MG63 (cell line): ENCODE results near the gene SYNDIG1. TPM values are rescaled to one million over a fixed set of nuclear protein-coding genes. Genes with fewer than 3 reads are reported as not detected.

ENCODE experiments used
- DNase-seq: peaks from one replicate; pipeline ENCODE4 v3.0.0-alpha.2; 2020
- H3K27me3 ChIP-seq: fragments of 250-450 bp; sonication (Bioruptor Pico); 2 replicates; pipeline ENCODE4 v1.5.1; 2020; ENCODE audit warnings: mild to moderate bottlenecking, moderate library complexity
- H3K36me3 ChIP-seq: fragments of 250-450 bp; sonication (Bioruptor Pico); 2 replicates; pipeline ENCODE4 v1.5.1; 2020; ENCODE audit warnings: mild to moderate bottlenecking, moderate library complexity
- H3K4me3 ChIP-seq: fragments of 250-450 bp; sonication (Bioruptor Pico); 2 replicates; pipeline ENCODE4 v1.5.1; 2020; ENCODE audit warnings: mild to moderate bottlenecking, moderate library complexity
- H3K9me3 ChIP-seq: fragments of 250-450 bp; sonication (Bioruptor Pico); 2 replicates; pipeline ENCODE4 v1.5.1; 2020; ENCODE audit warnings: mild to moderate bottlenecking, moderate library complexity
- total RNA-seq: library from RNA; depleted of rRNA; stranded (reverse); fragments of >200 nt; shearing (Covaris generic); gene quantifications from 2 replicates; pipeline ENCODE4 v1.2.3, GENCODE V29; 2014; ENCODE audit warnings: low replicate concordance

The SYNDIG1 gene
- total RNA-seq, 1 experiment from 2014 or later: 0.33 TPM

DNA sequence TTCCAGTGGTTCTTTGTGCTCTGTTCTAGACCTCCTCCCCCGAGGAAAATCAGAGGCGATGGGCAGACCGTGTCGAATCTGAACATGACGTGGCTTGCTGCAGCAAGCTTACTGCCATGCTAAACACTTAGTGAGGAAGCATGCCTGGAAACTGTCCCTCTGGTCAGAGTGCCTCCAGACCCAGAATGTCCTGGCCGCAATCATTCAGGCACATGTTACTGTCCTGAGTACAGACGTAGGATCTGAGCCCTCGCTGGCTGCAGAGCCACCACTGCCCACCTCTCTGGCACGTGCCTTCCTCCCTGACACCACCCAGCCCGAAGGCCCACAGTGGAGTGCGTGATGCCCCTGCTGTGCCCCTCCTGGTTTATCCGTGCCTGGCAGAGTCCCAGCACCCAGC lies 163.6 kb downstream of the SYNDIG1 start:
- Histone ChIP-seq H3K27me3 (no peaks in the 10 kb centered on the region), H3K9me3 (no peaks in the 10 kb centered on the region), H3K4me3 (no peak overlapping the region), H3K36me3 (no peaks in the 10 kb centered on the region)
- no peak for DNase-seq

DNA sequence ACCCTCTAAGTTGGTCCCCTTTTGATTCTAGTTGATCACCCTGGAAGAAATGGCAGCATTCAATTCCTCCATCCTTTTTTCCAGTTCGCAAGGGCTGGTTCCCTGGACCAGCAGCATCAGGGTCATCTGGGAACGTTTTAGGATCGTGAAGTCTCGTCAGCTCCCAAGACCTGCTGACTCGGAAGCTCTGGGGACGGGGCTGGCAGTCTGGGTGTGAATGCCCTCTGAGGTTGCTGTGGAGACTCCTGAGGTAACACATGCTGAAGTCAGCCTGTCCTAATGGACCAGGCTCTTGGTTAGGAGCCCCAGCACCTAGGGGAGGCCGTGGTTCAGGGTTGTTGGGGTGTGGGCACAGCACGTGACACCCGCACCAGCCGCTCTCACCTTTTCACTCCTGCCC lies 164.1 kb downstream of the SYNDIG1 start:
- Histone ChIP-seq H3K4me3 (no peak overlapping the region), H3K9me3 (no peaks in the 10 kb centered on the region), H3K27me3 (no peaks in the 10 kb centered on the region), H3K36me3 (no peaks in the 10 kb centered on the region)
- DNase-seq: no peak

DNA sequence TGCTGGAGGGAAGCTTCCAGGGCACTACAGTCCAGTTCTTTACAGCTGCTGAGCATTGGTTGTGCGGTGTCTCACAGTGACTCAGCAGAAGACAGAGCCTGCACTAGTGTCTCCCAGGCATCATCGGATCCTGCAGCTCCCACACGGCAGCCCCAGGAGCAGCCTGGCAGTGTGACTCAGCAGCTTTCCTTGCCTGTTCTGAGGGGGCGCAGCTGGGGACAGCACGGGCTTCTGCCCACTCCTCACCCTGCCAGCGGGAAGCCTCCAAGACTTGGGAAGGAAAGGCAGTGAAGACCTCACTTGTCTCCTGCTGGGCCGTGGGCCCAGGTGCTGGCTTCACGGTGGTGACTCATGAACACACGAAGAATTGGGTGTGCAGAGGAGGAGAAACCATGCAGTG lies 165.4 kb downstream of the SYNDIG1 start:
- H3K36me3 ChIP-seq: no peaks in the 10 kb centered on the region
- peak; percentile 84 for DNase-seq
- no peaks in the 10 kb centered on the region for H3K27me3 ChIP-seq
- H3K4me3 ChIP-seq: no peak overlapping the region
- H3K9me3 ChIP-seq: no peaks in the 10 kb centered on the region

DNA sequence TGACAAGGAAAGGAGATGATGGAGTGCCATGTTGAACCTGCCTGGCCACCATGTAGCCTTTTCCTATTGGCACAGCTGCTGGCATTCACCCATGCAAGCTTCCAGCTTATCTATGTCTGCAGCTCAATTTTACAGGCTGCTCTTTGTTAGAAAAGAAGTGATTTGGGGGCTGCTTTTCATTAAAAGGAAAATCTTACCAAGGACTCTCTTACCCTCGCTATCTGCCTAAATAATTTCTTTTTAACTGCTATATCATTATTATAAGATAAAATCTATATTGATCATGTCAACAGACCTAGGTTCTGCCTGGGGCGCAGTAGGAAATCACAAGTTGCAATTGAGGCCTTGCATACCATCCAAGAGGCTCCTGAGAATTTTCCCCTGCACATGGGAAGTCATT lies 167.2 kb downstream of the SYNDIG1 start:
- no peaks in the 10 kb centered on the region for H3K9me3 ChIP-seq

DNA sequence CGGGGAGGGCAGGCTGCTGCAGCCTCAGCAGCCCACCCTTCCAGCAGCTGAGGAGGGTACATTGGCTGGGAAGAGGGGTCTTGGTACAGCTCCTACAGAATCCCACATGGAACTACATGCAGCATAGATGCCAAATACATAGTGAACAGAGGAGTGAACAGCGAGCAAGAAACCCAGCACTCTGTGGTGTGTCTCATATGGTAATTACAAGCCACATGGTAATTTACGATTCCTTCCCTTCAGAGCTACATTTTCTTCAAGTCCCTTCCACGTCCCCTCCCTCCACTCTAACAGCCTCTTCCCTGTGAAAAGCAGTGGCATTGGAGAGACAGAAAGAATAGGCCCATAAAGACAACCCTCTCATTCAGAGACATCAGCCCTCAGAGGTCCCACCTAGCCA lies 167.7 kb downstream of the SYNDIG1 start:
- no peak for DNase-seq
- Histone ChIP-seq H3K36me3 (no peaks in the 10 kb centered on the region), H3K27me3 (no peaks in the 10 kb centered on the region), H3K9me3 (no peaks in the 10 kb centered on the region), H3K4me3 (no peak overlapping the region)

More for the DNA sequence above, 167.2 kb downstream of the SYNDIG1 start:
- Histone ChIP-seq H3K4me3 (no peak overlapping the region), H3K36me3 (no peaks in the 10 kb centered on the region), H3K27me3 (no peaks in the 10 kb centered on the region)
- DNase-seq: no peak

DNA sequence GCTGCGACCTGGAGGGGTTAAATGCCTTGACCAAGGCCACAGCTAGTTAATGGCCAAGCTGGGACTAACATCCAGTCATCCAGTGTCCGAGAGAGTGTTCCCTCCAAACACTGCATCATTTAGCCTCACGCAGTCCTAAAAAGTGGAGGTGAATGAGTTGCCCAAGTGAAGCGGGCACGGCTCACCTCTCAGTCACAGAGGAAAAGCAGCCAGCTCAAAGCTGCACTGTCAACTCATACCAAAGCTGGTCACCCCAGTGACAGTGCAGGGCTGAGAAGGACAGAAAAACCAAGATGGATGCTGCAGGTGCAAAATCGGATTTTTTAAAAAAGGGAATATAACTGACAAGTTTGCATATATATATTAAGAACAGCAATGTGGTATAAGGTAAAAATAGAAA lies 168.5 kb downstream of the SYNDIG1 start:
- Histone ChIP-seq H3K36me3 (no peaks in the 10 kb centered on the region), H3K4me3 (no peak overlapping the region), H3K9me3 (no peaks in the 10 kb centered on the region), H3K27me3 (no peaks in the 10 kb centered on the region)
- DNase-seq: no peak

DNA sequence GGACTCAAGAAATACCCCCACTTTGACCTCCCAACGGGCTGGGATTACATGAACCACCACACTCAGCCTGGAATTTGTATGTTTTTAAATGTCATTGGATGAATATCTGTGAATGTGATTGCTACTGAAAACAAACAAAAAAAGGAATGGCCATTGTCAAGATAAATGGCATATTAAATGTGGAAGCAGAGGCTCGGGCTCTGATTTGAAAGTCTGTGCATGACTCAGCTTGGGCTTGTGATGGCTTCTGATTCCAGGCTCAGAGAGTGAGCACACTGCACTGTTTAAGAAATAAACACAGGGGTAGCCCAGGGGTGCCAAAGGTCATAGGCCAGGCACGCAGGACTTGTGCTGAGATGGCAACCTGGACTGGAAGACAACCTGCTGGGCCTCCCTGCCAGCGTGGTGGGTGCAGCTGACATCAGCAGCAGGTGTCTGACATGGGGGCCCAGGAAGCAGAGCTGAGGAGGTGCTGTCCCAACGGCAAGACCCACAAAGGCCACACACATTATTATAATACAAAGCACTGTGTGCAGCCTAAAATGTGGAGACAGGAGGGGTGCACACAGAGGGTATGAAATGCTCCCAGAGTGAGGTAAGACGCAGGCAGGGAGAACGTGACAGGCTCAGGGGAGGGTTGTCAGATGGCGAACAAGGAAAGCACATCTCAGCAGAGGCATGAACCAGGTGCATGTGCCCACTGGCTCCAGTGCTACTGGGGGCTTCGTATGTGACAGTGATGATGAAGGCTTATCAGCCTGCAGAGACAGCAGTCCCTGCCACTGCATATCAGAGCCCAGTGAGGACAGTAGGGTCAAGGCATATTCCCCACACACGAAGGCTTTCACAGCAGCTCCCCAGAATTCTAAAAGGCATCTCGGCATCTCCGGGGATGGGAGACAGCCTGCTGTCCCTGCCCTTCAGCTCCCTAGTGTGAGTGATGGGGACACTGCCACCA lies 169.4 kb downstream of the SYNDIG1 start:
- Histone ChIP-seq H3K4me3 (no peak overlapping the region), H3K27me3 (no peaks in the 10 kb centered on the region), H3K9me3 (no peaks in the 10 kb centered on the region), H3K36me3 (no peaks in the 10 kb centered on the region)
- DNase-seq: no peak

DNA sequence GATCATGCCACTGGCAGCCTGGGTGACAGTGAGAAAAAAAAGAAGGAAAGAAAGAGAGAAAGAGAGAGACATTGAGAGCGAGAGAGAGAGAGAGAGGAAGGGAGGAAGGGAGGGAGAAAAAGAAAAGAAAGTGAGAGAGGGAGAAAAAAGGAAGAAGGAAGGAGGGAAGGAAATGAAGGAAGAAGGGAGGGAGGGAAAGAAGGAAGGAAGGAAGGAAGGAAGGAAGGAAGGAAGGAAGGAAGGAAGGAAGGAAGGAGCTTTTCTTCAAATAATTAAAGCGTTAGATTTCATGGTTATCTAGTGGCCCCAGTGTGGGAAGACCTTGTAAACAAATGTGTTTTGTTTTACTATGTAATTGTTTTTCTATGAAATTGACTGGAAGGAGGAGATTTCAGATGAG lies 170.8 kb downstream of the SYNDIG1 start:
- Histone ChIP-seq H3K4me3 (no peak overlapping the region), H3K36me3 (no peaks in the 10 kb centered on the region), H3K27me3 (no peaks in the 10 kb centered on the region), H3K9me3 (no peaks in the 10 kb centered on the region)
- DNase-seq: no peak

DNA sequence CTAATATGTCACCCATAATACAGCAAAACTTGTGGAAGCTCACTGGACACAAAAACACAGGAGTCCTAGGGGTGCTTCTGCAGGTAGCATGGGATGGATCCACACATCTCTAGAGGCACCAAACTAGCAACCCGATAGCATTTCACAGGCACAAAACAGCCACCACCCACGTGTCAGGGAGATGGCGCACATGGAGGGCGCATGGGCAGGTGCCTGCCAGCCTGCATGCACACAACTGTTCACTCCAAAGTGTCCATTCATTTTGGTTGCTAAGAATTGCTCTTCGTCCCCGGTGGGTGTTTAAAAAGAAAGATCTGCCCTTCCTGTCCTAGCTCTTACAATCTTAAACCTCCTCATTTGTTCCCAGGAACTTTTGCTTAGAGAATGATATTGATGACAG lies 171.3 kb downstream of the SYNDIG1 start:
- no peaks in the 10 kb centered on the region for H3K36me3 ChIP-seq
- no peaks in the 10 kb centered on the region for H3K9me3 ChIP-seq
- H3K27me3 ChIP-seq: no peaks in the 10 kb centered on the region
- no peak overlapping the region for H3K4me3 ChIP-seq
- DNase-seq: no peak

DNA sequence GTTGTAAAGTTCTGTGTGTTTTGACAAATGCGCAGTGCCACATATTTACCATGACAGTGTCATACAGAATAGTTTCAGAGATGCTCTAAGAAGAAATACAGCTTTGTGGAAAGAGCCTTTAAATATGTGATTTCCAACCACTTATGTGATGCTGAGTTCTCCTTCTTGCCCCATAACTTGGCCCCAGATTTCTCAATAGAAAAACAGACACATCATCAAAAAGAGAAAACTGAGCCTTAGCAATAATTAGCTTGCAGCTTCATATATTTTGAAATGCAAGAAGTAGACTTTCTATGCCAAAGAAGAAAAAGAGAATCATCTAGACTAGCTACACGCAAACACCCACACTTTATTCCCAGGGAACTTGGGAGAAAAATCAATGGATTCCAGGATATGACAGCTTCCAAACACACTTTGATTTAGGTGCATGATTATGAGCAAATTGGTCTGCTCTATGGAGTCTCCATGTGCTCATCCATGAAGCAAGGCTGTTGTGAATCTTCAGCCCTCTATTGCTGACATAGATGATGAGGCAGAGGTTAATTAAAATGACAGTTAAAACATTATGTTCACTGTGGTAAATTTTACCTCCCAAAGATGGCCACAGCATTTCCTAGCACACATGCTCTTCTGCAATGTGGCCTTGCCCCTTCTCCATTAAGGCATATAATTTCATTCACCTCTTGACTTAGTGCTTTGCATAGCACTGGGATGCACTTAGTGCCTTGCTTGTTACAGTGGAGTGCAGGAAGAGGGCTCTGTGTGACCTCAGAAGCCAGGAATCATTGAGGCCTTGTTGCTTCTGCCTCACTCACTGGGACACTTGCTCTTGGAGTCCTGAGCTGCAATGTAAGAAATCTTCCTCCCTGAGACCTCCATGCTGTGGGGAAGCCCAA lies 174.6 kb downstream of the SYNDIG1 start:
- no peak for DNase-seq
- Histone ChIP-seq H3K36me3 (no peaks in the 10 kb centered on the region), H3K27me3 (no peaks in the 10 kb centered on the region), H3K9me3 (no peaks in the 10 kb centered on the region), H3K4me3 (no peak overlapping the region)

DNA sequence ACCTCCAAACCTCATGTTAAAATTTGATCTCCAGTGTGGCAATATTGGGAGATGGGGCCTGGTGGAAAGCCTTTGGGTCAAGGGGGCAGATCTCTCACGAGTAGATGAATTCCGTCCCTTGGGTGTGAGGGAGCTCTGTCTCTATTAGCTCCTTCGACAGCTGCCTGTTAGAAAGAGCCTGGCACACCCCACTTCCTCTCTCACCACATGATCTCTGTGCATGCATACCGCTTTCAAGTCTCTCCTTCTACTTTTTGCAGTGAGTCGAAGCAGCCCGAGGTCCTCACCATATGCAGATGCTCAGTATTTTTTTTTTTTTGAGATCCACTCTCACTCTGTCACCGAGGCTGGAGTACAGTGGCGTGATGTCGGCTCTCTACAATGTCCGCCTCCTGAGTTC lies 176.9 kb downstream of the SYNDIG1 start:
- no peaks in the 10 kb centered on the region for H3K9me3 ChIP-seq
- DNase-seq: no peak
- no peak overlapping the region for H3K4me3 ChIP-seq
- no peaks in the 10 kb centered on the region for H3K36me3 ChIP-seq
- no peaks in the 10 kb centered on the region for H3K27me3 ChIP-seq

DNA sequence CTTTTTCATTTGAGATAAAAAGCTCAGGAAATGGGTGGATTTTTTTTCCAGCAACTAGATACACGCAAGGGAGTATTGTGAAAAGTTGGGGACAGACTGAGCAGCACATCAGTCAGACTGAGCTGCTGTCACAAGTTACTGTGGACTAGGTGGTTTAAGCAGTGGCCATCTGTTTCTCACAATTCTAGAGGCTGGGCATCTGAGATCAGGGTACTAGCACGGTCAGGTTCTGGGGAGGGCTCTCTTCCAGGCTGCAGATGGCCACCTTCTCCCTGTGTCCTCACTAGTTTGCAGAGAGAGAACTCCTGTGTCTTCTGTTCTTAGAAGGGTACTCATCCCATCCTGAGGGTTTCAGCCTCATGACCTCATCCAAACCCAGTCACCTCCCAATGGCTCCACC lies 178.3 kb downstream of the SYNDIG1 start:
- Histone ChIP-seq H3K9me3 (no peaks in the 10 kb centered on the region), H3K27me3 (no peaks in the 10 kb centered on the region), H3K36me3 (no peaks in the 10 kb centered on the region), H3K4me3 (no peak overlapping the region)
- no peak for DNase-seq

DNA sequence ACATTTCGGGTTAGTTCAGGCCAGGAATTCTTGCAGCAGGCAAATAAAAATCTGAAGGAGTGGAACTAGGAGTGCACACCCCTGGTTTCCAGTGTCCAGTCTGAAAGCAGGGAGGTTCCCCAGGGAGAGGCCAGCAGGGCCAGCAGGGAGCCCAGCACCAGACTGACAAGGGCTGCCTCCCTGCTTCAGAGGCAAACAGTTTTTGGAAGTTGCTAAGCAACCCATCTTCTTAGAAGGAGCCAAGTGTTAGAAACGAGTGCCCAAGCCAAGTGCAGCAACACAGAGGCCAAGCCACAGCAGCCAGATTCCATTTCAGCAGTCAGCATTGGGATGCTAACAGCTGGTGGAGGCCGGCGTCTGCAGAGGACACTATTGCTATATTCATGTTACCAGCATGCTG lies 179.1 kb downstream of the SYNDIG1 start:
- peak; percentile 38 for DNase-seq
- no peaks in the 10 kb centered on the region for H3K9me3 ChIP-seq
- H3K27me3 ChIP-seq: no peaks in the 10 kb centered on the region
- no peaks in the 10 kb centered on the region for H3K36me3 ChIP-seq
- H3K4me3 ChIP-seq: no peak overlapping the region

DNA sequence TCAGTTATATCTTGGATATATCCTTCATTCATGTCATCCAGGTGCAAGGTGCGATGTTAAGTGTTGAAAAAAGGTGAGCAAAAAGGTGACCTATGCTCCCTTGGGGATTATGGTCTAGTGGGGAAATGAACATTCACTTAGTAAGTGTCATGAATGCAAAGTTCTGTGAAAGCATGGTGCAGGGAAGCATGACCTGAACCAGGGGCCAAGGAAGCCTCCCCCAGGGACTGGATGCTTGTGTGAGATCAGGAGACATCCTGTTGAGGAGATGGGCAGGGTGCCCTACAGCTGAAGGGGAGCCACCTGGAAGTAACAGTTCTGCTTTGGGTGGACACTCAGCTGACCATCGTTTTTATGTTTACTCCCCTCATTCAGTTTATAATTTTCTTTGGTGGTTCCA lies 179.5 kb downstream of the SYNDIG1 start:
- no peak overlapping the region for H3K4me3 ChIP-seq
- H3K27me3 ChIP-seq: no peaks in the 10 kb centered on the region
- DNase-seq: no peak
- H3K36me3 ChIP-seq: no peaks in the 10 kb centered on the region
- no peaks in the 10 kb centered on the region for H3K9me3 ChIP-seq

DNA sequence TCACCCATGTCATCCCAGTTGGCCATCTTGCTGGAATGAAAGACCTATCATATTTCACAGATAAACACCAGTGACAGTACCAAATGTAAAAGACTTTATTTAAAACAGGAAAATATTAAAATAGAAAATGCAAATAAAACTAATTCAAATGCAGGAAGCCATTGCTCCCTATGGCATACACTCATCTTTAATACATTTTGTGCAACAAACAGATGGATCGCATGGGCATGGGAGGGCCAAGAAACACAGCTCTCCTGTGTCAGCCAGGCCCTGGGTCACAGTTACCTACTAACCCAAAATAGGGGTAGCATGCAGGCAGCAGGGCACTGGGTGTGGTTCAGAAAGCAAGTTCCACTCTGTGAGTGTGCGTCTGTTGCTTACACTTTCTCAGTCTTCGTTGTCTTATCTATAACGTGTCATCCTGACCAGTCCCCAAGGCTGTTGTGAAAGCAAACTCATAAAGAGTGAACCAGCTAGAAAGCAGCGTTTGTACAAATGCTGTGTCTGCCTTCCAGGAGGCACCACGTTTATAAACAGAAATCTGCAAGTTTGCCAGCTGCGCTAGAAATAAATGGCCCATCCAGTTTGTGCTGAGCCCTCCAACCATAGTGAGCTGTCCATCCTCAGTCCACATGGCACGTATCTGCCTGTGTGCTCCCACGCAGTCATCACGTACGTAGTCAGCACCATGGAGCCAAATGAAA lies 180.5 kb downstream of the SYNDIG1 start:
- H3K9me3 ChIP-seq: no peaks in the 10 kb centered on the region
- H3K36me3 ChIP-seq: no peaks in the 10 kb centered on the region
- peak; percentile 74 for DNase-seq
- H3K27me3 ChIP-seq: no peaks in the 10 kb centered on the region
- H3K4me3 ChIP-seq: no peak overlapping the region

DNA sequence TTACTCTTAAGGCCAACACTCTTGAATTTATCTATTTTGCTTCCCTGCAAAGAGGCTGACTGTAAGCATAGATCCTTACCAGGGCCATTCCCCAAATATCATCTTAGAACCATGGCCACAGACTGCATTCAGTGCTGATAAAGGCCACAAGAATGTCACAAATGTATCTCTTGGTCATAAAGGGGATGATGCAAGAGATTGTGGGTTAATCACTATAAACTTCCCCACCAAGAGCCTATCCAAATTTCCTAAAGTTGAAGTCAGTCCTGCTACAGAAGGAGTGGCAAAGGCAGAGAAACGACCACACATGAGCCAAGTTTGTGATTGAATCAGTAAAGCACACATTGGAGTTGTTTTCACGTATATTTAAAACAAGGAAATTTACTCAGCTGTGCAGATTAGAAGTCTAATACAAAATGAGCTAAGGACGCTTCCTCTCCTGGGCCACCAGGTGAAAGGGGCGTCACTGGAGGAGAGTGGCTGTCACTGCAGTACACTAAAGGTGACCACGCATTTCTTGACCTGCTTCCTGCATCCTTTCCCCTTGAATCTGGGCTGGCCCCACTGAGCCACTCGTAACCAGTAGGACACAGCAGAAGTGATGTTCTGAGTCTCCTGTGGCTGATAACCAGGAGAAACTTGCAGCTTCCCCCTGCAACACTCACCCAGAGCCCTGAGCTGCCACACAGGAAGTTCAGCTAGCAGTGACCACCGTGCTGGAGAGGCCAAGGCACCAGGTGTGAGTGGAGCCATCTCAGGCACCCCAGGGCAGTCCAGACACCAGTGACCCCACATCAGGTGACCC lies 181.9 kb downstream of the SYNDIG1 start:
- Histone ChIP-seq H3K36me3 (no peaks in the 10 kb centered on the region), H3K27me3 (no peaks in the 10 kb centered on the region), H3K4me3 (no peak overlapping the region), H3K9me3 (no peaks in the 10 kb centered on the region)
- peak; percentile 30 for DNase-seq
